Stomach (tissue), 9 donors: ENCODE results near the gene SPINT2. TPM values are rescaled to one million over a fixed set of nuclear protein-coding genes. Genes with fewer than 3 reads are reported as not detected.

Experiments used
- DNase-seq, 2 donors: peaks; one replicate each; pipeline versions ENCODE4 v3.0.0 to v3.0.0-alpha.2; 2013 to 2019
- H3K27ac ChIP-seq, 5 donors: fragments of 200-600 bp in 4 of 5; sonication (generic) in 4 of 5; one replicate each; pipeline ENCODE4 v1.5.1; 2013 to 2019; ENCODE audit warnings: mild to moderate bottlenecking in 1 of 5, moderate library complexity in 1 of 5
- H3K27me3 ChIP-seq, 3 donors: fragments of 200-600 bp; sonication (generic); one replicate each; pipeline ENCODE4 v1.5.1; 2017 to 2019; ENCODE audit warnings: mixed run types in 1 of 3
- H3K36me3 ChIP-seq, 4 donors: fragments of 200-600 bp; sonication (generic); 1 replicate in 3 of 4; 2 replicates in 1 of 4; pipeline ENCODE4 v1.5.1; 2016 to 2019
- H3K4me1 ChIP-seq, 4 donors: fragments of 200-600 bp; sonication (generic); one replicate each; pipeline ENCODE4 v1.5.1; 2016 to 2019
- H3K4me3 ChIP-seq, 4 donors: fragments of 200-600 bp; sonication (generic) in 3 of 4; one replicate each; pipeline ENCODE4 v1.5.1; 2016 to 2019; ENCODE audit warnings: mild to moderate bottlenecking in 1 of 4
- H3K9me3 ChIP-seq, 4 donors: fragments of 200-600 bp; sonication (generic); one replicate each; pipeline ENCODE4 v1.5.1; 2016 to 2019
- EP300 ChIP-seq: sonication (generic); formaldehyde crosslinking; IDR thresholded peaks from one replicate; pipeline ENCODE4 v1.6.1; 2017; ENCODE audit warnings: antibody characterized with exemption
- POLR2A ChIP-seq, 4 donors: fragments of 450-650 bp; IDR thresholded peaks; one replicate each; pipeline ENCODE4 v1.6.1; 2016; ENCODE audit warnings: antibody characterized with exemption in 4 of 4, control low read depth in 2 of 4, mild to moderate bottlenecking in 1 of 4, moderate library complexity in 1 of 4
- POLR2AphosphoS5 ChIP-seq, 3 donors: sonication (generic); formaldehyde crosslinking; IDR thresholded peaks; one replicate each; pipeline ENCODE4 v1.6.1; 2016; ENCODE audit warnings: antibody characterized with exemption in 3 of 3
- WGBS, 5 donors: extraction: QIAGEN DNeasy Blood & Tissue Kit in 3 of 5; methylation state at CpG; one replicate each; pipeline versions ENCODE4 v1.1.5 to v1.1.7; 2013 to 2018; 5-methylcytosine and 5-hydroxymethylcytosine counted together
- intact Hi-C: fragments of 100-400 bp; cut with DNase I; formaldehyde crosslinking; loops from one replicate; pipeline ENCODE4 v1.15.1; 2023; ENCODE audit warnings: low total_unique reads
- polyA plus RNA-seq, 3 donors: library from polyadenylated mRNA; stranded (reverse); fragments of 200-250 nt; gene quantifications; one replicate each; pipeline ENCODE4 v1.2.3, GENCODE V29; 2013
- total RNA-seq, 5 donors: library from RNA; depleted of rRNA; stranded (reverse); fragments of >200 nt; gene quantifications; one replicate each; pipeline versions ENCODE4 v1.1.0 to v1.2.3, GENCODE V29; 2014 to 2016
- TF ChIP-seq, protein P1 (sequence below), 7 experiments: fragments of 450-650 bp in 4 of 7; fragments of 200-600 bp in 3 of 7; sonication (generic) in 3 of 7; IDR thresholded peaks; one replicate each; pipeline ENCODE4 v1.5.1; 2016 to 2019; ENCODE audit warnings: antibody characterized with exemption in 7 of 7, control low read depth in 2 of 7, mild to moderate bottlenecking in 1 of 7
- donor health status: healthy with polysubstance abuse.
- donor health status: Bipolar disorder and iron deficiency.
- donor health status: healthy.

Gene SPINT2
- total and polyA plus RNA-seq, 8 donors, result 29.8 to 1,508 (median 220) TPM

DNA sequence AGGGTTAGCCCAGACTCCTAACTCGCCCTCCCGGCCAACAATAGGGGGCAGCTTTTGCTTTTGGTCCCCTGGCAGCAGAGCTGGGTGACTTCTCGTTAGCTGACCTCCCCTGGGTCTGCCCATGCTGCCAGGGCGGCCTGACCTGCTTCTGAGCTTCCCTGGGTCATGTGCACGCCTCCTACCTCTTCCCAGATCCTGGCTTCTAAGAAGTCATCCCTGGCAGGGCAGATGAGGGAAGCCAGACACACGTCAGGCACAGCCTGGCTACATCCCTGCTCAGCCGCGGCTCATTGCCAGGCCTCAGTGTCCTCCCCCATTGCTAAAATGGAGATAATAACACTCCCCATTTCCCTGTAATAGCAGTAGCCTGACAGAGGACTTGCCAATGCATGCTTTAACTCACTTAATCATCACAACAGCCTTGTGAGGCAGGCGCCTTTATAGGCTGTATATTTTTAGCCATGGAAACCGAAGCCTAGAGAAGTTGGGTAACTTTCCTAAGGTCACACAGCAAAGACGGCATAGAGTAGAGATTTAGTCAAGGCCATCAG is 57.3 kb downstream of the SPINT2 start:
- Histone ChIP-seq H3K4me1 (peaks cover 22 to 59% (median 43%) of the 10 kb centered on the region in 4 donors), H3K36me3 (peaks cover 8 to 29% (median 26%) of the 10 kb centered on the region in 4 donors), H3K4me3 (peak overlapping the region in 3 of 4 donors; percentile 63 to 79 (median 67)), H3K27ac (peak overlapping the region; percentile 2 to 89 (median 86)), H3K9me3 (no peaks in the 10 kb centered on the region), H3K27me3 (no peaks in the 10 kb centered on the region)
- 40 to 67% (median 54%) methylated on average over 11 of the region's 11 CpGs for WGBS, 5 donors
- DNase-seq, result peak in 1 of 2 donors; percentile 84
- intact Hi-C loops, result no loop called here
- TF ChIP-seq EP300 (no peak), POLR2AphosphoS5 (IDR thresholded peaks at IDR 0.05) (peak; percentile 60 to 82 (median 61))

DNA sequence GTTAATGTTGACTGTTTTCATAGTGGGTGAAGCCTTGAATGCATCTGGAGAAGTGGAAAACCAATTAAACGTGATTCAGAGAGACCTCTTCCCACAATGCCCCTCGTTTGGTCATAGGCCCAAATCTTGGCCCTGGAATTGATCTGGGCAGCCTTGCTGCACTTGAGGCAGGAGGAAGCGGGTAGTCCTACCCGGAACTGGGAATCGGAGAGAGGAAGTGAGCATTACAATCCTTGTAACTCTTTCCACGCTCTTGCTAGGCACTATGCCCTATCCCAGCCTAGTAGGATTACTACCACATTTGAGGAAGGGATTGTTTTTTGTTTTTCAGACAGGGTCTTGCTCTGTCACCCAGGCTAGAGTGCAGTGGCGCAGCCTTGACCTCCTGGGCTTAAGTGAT is 58.9 kb downstream of the SPINT2 start:
- H3K27me3 ChIP-seq, result no peaks in the 10 kb centered on the region
- no peak for DNase-seq
- H3K36me3 ChIP-seq, result peaks cover 19 to 45% (median 41%) of the 10 kb centered on the region in 4 donors
- 50 to 71% (median 54%) methylated on average over 7 of the region's 7 CpGs for WGBS, 5 donors
- intact Hi-C loops, result no loop called here
- peak overlapping the region in 2 of 5 donors; percentile 88 to 89 for H3K27ac ChIP-seq
- TF ChIP-seq EP300 (no peak), POLR2A (IDR thresholded peaks at IDR 0.05) (no peak), POLR2AphosphoS5 (IDR thresholded peaks at IDR 0.05) (no peak)
- TF ChIP-seq, protein P1, sequence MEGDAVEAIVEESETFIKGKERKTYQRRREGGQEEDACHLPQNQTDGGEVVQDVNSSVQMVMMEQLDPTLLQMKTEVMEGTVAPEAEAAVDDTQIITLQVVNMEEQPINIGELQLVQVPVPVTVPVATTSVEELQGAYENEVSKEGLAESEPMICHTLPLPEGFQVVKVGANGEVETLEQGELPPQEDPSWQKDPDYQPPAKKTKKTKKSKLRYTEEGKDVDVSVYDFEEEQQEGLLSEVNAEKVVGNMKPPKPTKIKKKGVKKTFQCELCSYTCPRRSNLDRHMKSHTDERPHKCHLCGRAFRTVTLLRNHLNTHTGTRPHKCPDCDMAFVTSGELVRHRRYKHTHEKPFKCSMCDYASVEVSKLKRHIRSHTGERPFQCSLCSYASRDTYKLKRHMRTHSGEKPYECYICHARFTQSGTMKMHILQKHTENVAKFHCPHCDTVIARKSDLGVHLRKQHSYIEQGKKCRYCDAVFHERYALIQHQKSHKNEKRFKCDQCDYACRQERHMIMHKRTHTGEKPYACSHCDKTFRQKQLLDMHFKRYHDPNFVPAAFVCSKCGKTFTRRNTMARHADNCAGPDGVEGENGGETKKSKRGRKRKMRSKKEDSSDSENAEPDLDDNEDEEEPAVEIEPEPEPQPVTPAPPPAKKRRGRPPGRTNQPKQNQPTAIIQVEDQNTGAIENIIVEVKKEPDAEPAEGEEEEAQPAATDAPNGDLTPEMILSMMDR (IDR thresholded peaks at IDR 0.05), result no peak
- H3K4me3 ChIP-seq, result no peak overlapping the region
- H3K4me1 ChIP-seq, result peaks cover 22 to 51% (median 37%) of the 10 kb centered on the region in 4 donors
- H3K9me3 ChIP-seq, result no peaks in the 10 kb centered on the region

DNA sequence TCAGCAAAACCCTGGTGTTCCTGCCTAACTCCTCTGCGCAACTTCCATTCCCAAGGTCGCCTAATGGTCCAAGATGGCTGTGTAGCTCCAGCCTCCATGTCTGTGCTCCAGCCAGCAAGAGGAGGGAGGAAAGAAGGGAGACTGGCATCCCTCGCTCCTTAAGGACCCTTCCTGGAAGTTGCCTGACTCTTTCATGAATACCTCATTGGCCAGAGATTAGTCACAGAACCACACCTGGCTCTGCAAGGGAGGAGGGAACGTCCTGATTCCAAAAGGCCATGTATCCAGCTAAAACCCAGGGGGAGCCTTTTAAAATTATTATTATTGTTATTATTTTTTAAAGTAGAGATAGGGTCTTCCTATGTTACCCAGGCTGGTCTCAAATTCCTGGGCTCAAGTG is 60.1 kb downstream of the SPINT2 start:
- DNase-seq, result no peak
- TF ChIP-seq, protein P1 (IDR thresholded peaks at IDR 0.05), result no peak
- TF ChIP-seq POLR2AphosphoS5 (IDR thresholded peaks at IDR 0.05) (no peak), POLR2A (IDR thresholded peaks at IDR 0.05) (no peak), EP300 (no peak)
- Histone ChIP-seq H3K4me3 (no peak overlapping the region), H3K36me3 (peaks cover 19 to 48% (median 44%) of the 10 kb centered on the region in 4 donors), H3K27ac (no peak overlapping the region), H3K4me1 (peaks cover 14 to 40% (median 27%) of the 10 kb centered on the region in 4 donors), H3K27me3 (no peaks in the 10 kb centered on the region), H3K9me3 (no peaks in the 10 kb centered on the region)
- intact Hi-C loops, result no loop called here
- 80 to 88% (median 85%) methylated on average over 4 of the region's 4 CpGs for WGBS, 5 donors

DNA sequence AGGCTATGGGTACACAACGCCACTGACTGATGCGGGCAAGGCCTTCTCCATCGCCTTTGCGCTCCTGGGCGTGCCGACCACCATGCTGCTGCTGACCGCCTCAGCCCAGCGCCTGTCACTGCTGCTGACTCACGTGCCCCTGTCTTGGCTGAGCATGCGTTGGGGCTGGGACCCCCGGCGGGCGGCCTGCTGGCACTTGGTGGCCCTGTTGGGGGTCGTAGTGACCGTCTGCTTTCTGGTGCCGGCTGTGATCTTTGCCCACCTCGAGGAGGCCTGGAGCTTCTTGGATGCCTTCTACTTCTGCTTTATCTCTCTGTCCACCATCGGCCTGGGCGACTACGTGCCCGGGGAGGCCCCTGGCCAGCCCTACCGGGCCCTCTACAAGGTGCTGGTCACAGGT is 62.2 kb downstream of the SPINT2 start:
- intact Hi-C loops, result loop anchor here (5.0 kb wide), 1 partner anchor 94 kb away; no protein-coding TSS in a partner anchor
- Histone ChIP-seq H3K36me3 (peaks cover 19 to 52% (median 45%) of the 10 kb centered on the region in 4 donors), H3K27ac (no peak overlapping the region), H3K9me3 (no peaks in the 10 kb centered on the region), H3K27me3 (no peaks in the 10 kb centered on the region), H3K4me3 (no peak overlapping the region), H3K4me1 (peaks cover 3 to 22% (median 12%) of the 10 kb centered on the region in 4 donors)
- TF ChIP-seq EP300 (no peak), POLR2AphosphoS5 (IDR thresholded peaks at IDR 0.05) (no peak), POLR2A (IDR thresholded peaks at IDR 0.05) (no peak)
- TF ChIP-seq, protein P1 (IDR thresholded peaks at IDR 0.05), result no peak
- WGBS, 5 donors, result 92 to 97% (median 95%) methylated on average over 22 of the region's 22 CpGs
- DNase-seq, result no peak

DNA sequence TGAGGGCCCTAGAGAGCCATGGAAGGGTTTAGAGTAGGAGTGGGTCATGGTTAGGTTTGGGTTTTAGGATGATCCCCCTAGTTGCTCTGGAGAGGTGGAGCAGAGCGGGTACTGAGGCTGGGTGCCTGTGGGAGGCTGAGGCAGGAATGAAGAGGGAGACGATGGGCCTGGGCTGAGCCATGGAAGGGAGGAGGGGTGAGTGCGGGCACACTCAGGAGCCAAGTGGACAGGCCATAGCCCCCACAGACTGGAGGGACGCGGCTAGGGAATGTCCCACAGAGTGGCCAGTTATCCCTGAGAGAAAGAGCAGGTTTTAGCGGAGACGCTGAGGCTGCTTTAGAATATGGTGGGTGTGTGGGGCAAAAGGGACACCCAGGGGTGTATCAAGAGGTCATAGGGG is 65.3 kb downstream of the SPINT2 start:
- WGBS, 5 donors, result 93 to 95% (median 94%) methylated on average over 7 of the region's 7 CpGs
- Histone ChIP-seq H3K9me3 (no peaks in the 10 kb centered on the region), H3K4me3 (no peak overlapping the region), H3K27ac (no peak overlapping the region), H3K27me3 (no peaks in the 10 kb centered on the region), H3K4me1 (no peaks in the 10 kb centered on the region), H3K36me3 (peaks cover 19 to 45% (median 37%) of the 10 kb centered on the region in 4 donors)
- no peak for DNase-seq
- intact Hi-C loops, result loop anchor here (5.0 kb wide), 2 partner anchors 82 to 97 kb away; no protein-coding TSS in a partner anchor
- TF ChIP-seq POLR2AphosphoS5 (IDR thresholded peaks at IDR 0.05), result no peak
